H9 (cell line): ENCODE measurements around the gene MTG2. TPM values are rescaled to one million over a fixed set of nuclear protein-coding genes. Genes with fewer than 3 reads are reported as not detected.

Experiments used
- DNase-seq: peaks from one replicate; pipeline ENCODE4 v3.0.0-alpha.2; 2017
- H2AFZ ChIP-seq: one replicate; pipeline ENCODE4 v1.6.1; 2013; ENCODE audit warnings: mild to moderate bottlenecking, low read length, control low read depth, moderate library complexity
- H2AK5ac ChIP-seq: 2 replicates; pipeline ENCODE4 v1.6.1; 2013; ENCODE audit warnings: low read length, control low read depth, mixed read lengths; ENCODE audit not compliant: insufficient read length
- H2BK120ac ChIP-seq: one replicate; pipeline ENCODE4 v1.6.1; 2013; ENCODE audit warnings: low read depth, mild to moderate bottlenecking, low read length, control low read depth, inconsistent platforms; ENCODE audit not compliant: poor library complexity, severe bottlenecking
- H2BK12ac ChIP-seq: 2 replicates; pipeline ENCODE4 v1.6.1; 2013; ENCODE audit warnings: low read length, control low read depth, mixed read lengths, low read depth; ENCODE audit not compliant: insufficient read length
- H2BK15ac ChIP-seq: 2 replicates; pipeline ENCODE4 v1.6.1; 2013; ENCODE audit warnings: low read depth, low read length, control low read depth
- H2BK20ac ChIP-seq: one replicate; pipeline ENCODE4 v1.6.1; 2013; ENCODE audit warnings: low read depth, mild to moderate bottlenecking, low read length, control low read depth, inconsistent platforms; ENCODE audit not compliant: poor library complexity, severe bottlenecking
- H2BK5ac ChIP-seq: 2 replicates; pipeline ENCODE4 v1.6.1; 2013; ENCODE audit warnings: low read length, control low read depth, mixed read lengths; ENCODE audit not compliant: insufficient read length
- H3K14ac ChIP-seq: 2 replicates; pipeline ENCODE4 v1.6.1; 2013; ENCODE audit warnings: low read length, control low read depth; ENCODE audit not compliant: insufficient read depth
- H3K18ac ChIP-seq: 2 replicates; pipeline ENCODE4 v1.6.1; 2013; ENCODE audit warnings: low read depth, mild to moderate bottlenecking, mixed read lengths, low read length, control low read depth; ENCODE audit not compliant: insufficient read length
- H3K23ac ChIP-seq: 2 replicates; pipeline ENCODE4 v1.6.1; 2013; ENCODE audit warnings: low read length, control low read depth, mixed read lengths, low read depth; ENCODE audit not compliant: insufficient read length
- H3K23me2 ChIP-seq: 2 replicates; pipeline ENCODE4 v1.6.1; 2013; ENCODE audit warnings: low read depth, mild to moderate bottlenecking, mixed read lengths, low read length, control low read depth; ENCODE audit not compliant: insufficient read length, poor library complexity, severe bottlenecking
- H3K27ac ChIP-seq: 2 replicates; pipeline ENCODE4 v1.5.1; 2013; ENCODE audit warnings: low read length, control low read depth, mixed read lengths, low read depth; ENCODE audit not compliant: insufficient read length
- H3K27me3 ChIP-seq: 2 replicates; pipeline ENCODE4 v1.6.1; 2013; ENCODE audit warnings: low read length, control low read depth, inconsistent platforms; ENCODE audit not compliant: insufficient read depth
- H3K4ac ChIP-seq: 2 replicates; pipeline ENCODE4 v1.6.1; 2013; ENCODE audit warnings: low read depth, mild to moderate bottlenecking, control low read depth, inconsistent platforms, low read length, moderate library complexity
- H3K4me1 ChIP-seq: 2 replicates; pipeline ENCODE4 v1.6.1; 2013; ENCODE audit warnings: low read length, control low read depth, inconsistent platforms; ENCODE audit not compliant: insufficient read depth
- H3K4me2 ChIP-seq: 2 replicates; pipeline ENCODE4 v1.6.1; 2013; ENCODE audit warnings: low read length, control low read depth, mixed read lengths; ENCODE audit not compliant: insufficient read length, insufficient read depth
- H3K56ac ChIP-seq: 2 replicates; pipeline ENCODE4 v1.6.1; 2013; ENCODE audit warnings: low read depth, mild to moderate bottlenecking, mixed read lengths, low read length, control low read depth; ENCODE audit not compliant: insufficient read length
- H3K79me1 ChIP-seq: 2 replicates; pipeline ENCODE4 v1.6.1; 2013; ENCODE audit warnings: low read depth, mild to moderate bottlenecking, moderate library complexity, low read length, control low read depth, inconsistent platforms; ENCODE audit not compliant: insufficient read depth, poor library complexity, severe bottlenecking
- H3K79me2 ChIP-seq: 2 replicates; pipeline ENCODE4 v1.6.1; 2013; ENCODE audit warnings: low read length, control low read depth, inconsistent platforms; ENCODE audit not compliant: insufficient read depth
- H3K9ac ChIP-seq: 2 replicates; pipeline ENCODE4 v1.6.1; 2013; ENCODE audit warnings: low read length, control low read depth, mixed read lengths; ENCODE audit not compliant: insufficient read length; ENCODE audit errors: extremely low read depth
- H3K9me3 ChIP-seq: one replicate; pipeline ENCODE4 v1.6.1; 2013; ENCODE audit warnings: low read depth, low read length, inconsistent platforms; ENCODE audit not compliant: control insufficient read depth
- H3T11ph ChIP-seq: one replicate; pipeline ENCODE4 v1.6.1; 2013; ENCODE audit warnings: mild to moderate bottlenecking, low read length, control low read depth, inconsistent platforms
- H4K20me1 ChIP-seq: one replicate; pipeline ENCODE4 v1.6.1; 2013; ENCODE audit not compliant: control insufficient read depth, insufficient read length, insufficient read depth
- H4K5ac ChIP-seq: 2 replicates; pipeline ENCODE4 v1.6.1; 2013; ENCODE audit warnings: low read depth, mild to moderate bottlenecking, mixed read lengths, low read length, control low read depth; ENCODE audit not compliant: insufficient read length
- H4K8ac ChIP-seq: replicated peaks from 2 replicates; pipeline ENCODE4 v1.6.1; 2013; ENCODE audit warnings: low read length, control low read depth, mixed read lengths, low read depth; ENCODE audit not compliant: insufficient read length
- H4K91ac ChIP-seq: 2 replicates; pipeline ENCODE4 v1.6.1; 2013; ENCODE audit warnings: low read depth, mild to moderate bottlenecking, moderate library complexity, mixed read lengths, low read length, control low read depth; ENCODE audit not compliant: insufficient read length
- H3K27ac Mint-ChIP-seq, 3 experiments: 2 replicates in 2 of 3; 3 replicates in 1 of 3; pipeline ENCODE4 v1.8.0; 2020 to 2021; ENCODE audit warnings: mixed read lengths in 3 of 3, mild to moderate bottlenecking in 1 of 3, moderate library complexity in 1 of 3
- H3K27me3 Mint-ChIP-seq: 2 replicates; pipeline ENCODE4 v1.8.0; 2021; ENCODE audit warnings: low read depth, mild to moderate bottlenecking, moderate library complexity, mixed read lengths
- H3K36me3 Mint-ChIP-seq, 3 experiments: 2 replicates in 2 of 3; 3 replicates in 1 of 3; pipeline ENCODE4 v1.8.0; 2020 to 2021; ENCODE audit warnings: low read depth in 3 of 3, mixed read lengths in 3 of 3; ENCODE audit not compliant: insufficient read depth in 1 of 3
- H3K4me1 Mint-ChIP-seq, 2 experiments: 2 replicates each; pipeline ENCODE4 v1.8.0; 2020; ENCODE audit warnings: mixed read lengths in 2 of 2
- H3K4me3 Mint-ChIP-seq, 2 experiments: 2 replicates in 1 of 2; 3 replicates in 1 of 2; pipeline ENCODE4 v1.8.0; 2020 to 2021; ENCODE audit warnings: mild to moderate bottlenecking in 2 of 2, mixed read lengths in 2 of 2, moderate library complexity in 1 of 2
- H3K9me3 Mint-ChIP-seq, 2 experiments: 2 replicates in 1 of 2; 3 replicates in 1 of 2; pipeline ENCODE4 v1.8.0; 2020; ENCODE audit warnings: mild to moderate bottlenecking in 2 of 2, mixed read lengths in 2 of 2, moderate library complexity in 1 of 2
- CTCF ChIP-seq: fragments of 200-600 bp; sonication (generic); conservative IDR thresholded peaks from 3 replicates; pipeline ENCODE4 v1.8.0; 2021; ENCODE audit warnings: antibody characterized with exemption, mild to moderate bottlenecking
- WGBS: extraction: QIAGEN DNeasy Blood & Tissue Kit; methylation state at CpG from one replicate; pipeline ENCODE4 v1.1.7; 2013; ENCODE audit warnings: missing lambda C conversion rate, low lambda C conversion rate, mixed read lengths; ENCODE audit not compliant: insufficient read length; ENCODE audit errors: extremely low coverage; 5-methylcytosine and 5-hydroxymethylcytosine counted together
- total RNA-seq: library from RNA; stranded (reverse); gene quantifications from 2 replicates; pipeline ENCODE4 v1.2.1, GENCODE V29; 2021

Gene MTG2
- total RNA-seq, 1 experiment from 2014 or later, result 25.1 TPM

- WGBS, result no CpG with 5 or more reads among the region's 23 CpGs
- H4K91ac ChIP-seq, result no peak overlapping the region
- peaks cover 9% of the 10 kb centered on the region; the same call in 1 of the 2 replicates for H3K4me1 ChIP-seq
- peaks cover 11% of the 10 kb centered on the region for H3K79me1 ChIP-seq
- H2BK15ac ChIP-seq, result no peak overlapping the region
- no peak overlapping the region for H2BK120ac ChIP-seq
- H3K14ac ChIP-seq, result no peak overlapping the region; the same call in 1 of the 2 replicates
- peaks cover 6% of the 10 kb centered on the region in 2 experiments; a peak in 2 of 5 replicates for H3K9me3 Mint-ChIP-seq
- H4K8ac ChIP-seq, result no peak overlapping the region
- H3K36me3 Mint-ChIP-seq, result peaks cover 27 to 38% (median 30%) of the 10 kb centered on the region in 3 experiments
- H2BK20ac ChIP-seq, result no peak overlapping the region
- H2BK5ac ChIP-seq, result no peak overlapping the region
- peaks cover 44 to 50% of the 10 kb centered on the region in 2 experiments for H3K4me1 Mint-ChIP-seq
- no peaks in the 10 kb centered on the region for H3K27me3 ChIP-seq
- no peak overlapping the region for H2BK12ac ChIP-seq
- H3K4me2 ChIP-seq, result no peak overlapping the region
- no peak overlapping the region for H3K4ac ChIP-seq
- H2AFZ ChIP-seq, result no peak overlapping the region
- H3K18ac ChIP-seq, result no peak overlapping the region
- H3K9ac ChIP-seq, result no peak overlapping the region
- no peaks in the 10 kb centered on the region for H3K9me3 ChIP-seq
- no peak overlapping the region for H3T11ph ChIP-seq
- no peak overlapping the region for H3K23ac ChIP-seq
- DNase-seq, result no peak
- H3K27ac Mint-ChIP-seq, result peak overlapping the region in 2 of 3 experiments; percentile 53 to 58; a peak in 1 of 7 replicates
- peaks cover 49% of the 10 kb centered on the region; the same call in 1 of the 2 replicates for H3K79me2 ChIP-seq
- no peaks in the 10 kb centered on the region for H3K23me2 ChIP-seq
- no peak overlapping the region for H4K5ac ChIP-seq
- no peaks in the 10 kb centered on the region for H4K20me1 ChIP-seq
- no peak overlapping the region for H3K27ac ChIP-seq
- TF ChIP-seq CTCF, result no peak
- H3K56ac ChIP-seq, result no peak overlapping the region
- no peak overlapping the region for H2AK5ac ChIP-seq
- no peak overlapping the region for H3K4me3 Mint-ChIP-seq
- no peaks in the 10 kb centered on the region for H3K27me3 Mint-ChIP-seq
These were observed 30.9 kb upstream of the MTG2 start for GRCh38 chr20:62151835-62152364.
